ENCODE data around the gene GMPR2. TPM values are rescaled to one million over a fixed set of nuclear protein-coding genes. Genes with fewer than 3 reads are reported as not detected.

Gene GMPR2
- polyA plus RNA-seq, 1 experiment, result 116 TPM

GRCh38 chr14:24189460-24189859 lies 43.3 kb upstream of the GMPR2 start:
- POLR2A ChIA-PET, result no interaction called here

GRCh38 chr14:24190416-24190815 lies 42.3 kb upstream of the GMPR2 start:
- ChIA-PET POLR2A (no interaction called here), CTCF (no interaction called here)
- Histone ChIP-seq H3K36me3 (ENCODE audit: control insufficient read depth, insufficient read depth, low read length) (peaks cover 21% of the 10 kb centered on the region), H3K27me3 (ENCODE audit: control insufficient read depth, insufficient read depth, low read length) (no peaks in the 10 kb centered on the region), H3K4me3 (ENCODE audit: low read depth, low read length) (no peak overlapping the region)
- no peak for DNase-seq (ENCODE audit: low read depth)
- TF ChIP-seq CTCF (IDR thresholded peaks at IDR 0.05; ENCODE audit: insufficient read depth, low read depth, low read length), result no peak

More at GRCh38 chr14:24189460-24189859, 43.3 kb upstream of the GMPR2 start:
- Histone ChIP-seq H3K27me3 (ENCODE audit: control insufficient read depth, insufficient read depth, low read length) (no peaks in the 10 kb centered on the region), H3K4me3 (ENCODE audit: low read depth, low read length) (no peak overlapping the region), H3K36me3 (ENCODE audit: control insufficient read depth, insufficient read depth, low read length) (peaks cover 26% of the 10 kb centered on the region)
- TF ChIP-seq CTCF (IDR thresholded peaks at IDR 0.05; ENCODE audit: insufficient read depth, low read depth, low read length), result no peak
- CTCF ChIA-PET, result interaction anchor here (0.7 to 2.7 kb wide), 3 partner anchors 28 to 144 kb away, joined by 3 to 18 read pairs (median 5); partner anchors contain the start of gene IRF9
- DNase-seq (ENCODE audit: low read depth), result no peak

GRCh38 chr14:24192933-24193332 lies 39.8 kb upstream of the GMPR2 start:
- ChIA-PET CTCF (no interaction called here), POLR2A (no interaction called here)
- Histone ChIP-seq H3K4me3 (ENCODE audit: low read depth, low read length) (no peak overlapping the region), H3K36me3 (ENCODE audit: control insufficient read depth, insufficient read depth, low read length) (peaks cover 7% of the 10 kb centered on the region), H3K27me3 (ENCODE audit: control insufficient read depth, insufficient read depth, low read length) (no peaks in the 10 kb centered on the region)
- no peak for DNase-seq (ENCODE audit: low read depth)
- TF ChIP-seq CTCF (IDR thresholded peaks at IDR 0.05; ENCODE audit: insufficient read depth, low read depth, low read length), result no peak

- Histone ChIP-seq H3K4me3 (ENCODE audit: low read depth, low read length) (peak overlapping the region; percentile 87), H3K36me3 (ENCODE audit: control insufficient read depth, insufficient read depth, low read length) (peaks cover 7% of the 10 kb centered on the region), H3K27me3 (ENCODE audit: control insufficient read depth, insufficient read depth, low read length) (no peaks in the 10 kb centered on the region)
- TF ChIP-seq CTCF (IDR thresholded peaks at IDR 0.05; ENCODE audit: insufficient read depth, low read depth, low read length), result no peak
- ChIA-PET CTCF (no interaction called here), POLR2A (no interaction called here)
- DNase-seq (ENCODE audit: low read depth), result no peak
Measured at GRCh38 chr14:24194186-24194872, 38.4 kb upstream of the GMPR2 start.

GRCh38 chr14:24194873-24195185 lies 37.9 kb upstream of the GMPR2 start:
- TF ChIP-seq CTCF (IDR thresholded peaks at IDR 0.05; ENCODE audit: insufficient read depth, low read depth, low read length), result no peak
- Histone ChIP-seq H3K36me3 (ENCODE audit: control insufficient read depth, insufficient read depth, low read length) (peaks cover 7% of the 10 kb centered on the region), H3K27me3 (ENCODE audit: control insufficient read depth, insufficient read depth, low read length) (no peaks in the 10 kb centered on the region), H3K4me3 (ENCODE audit: low read depth, low read length) (peak overlapping the region; percentile 87)
- ChIA-PET CTCF (no interaction called here), POLR2A (no interaction called here)
- no peak for DNase-seq (ENCODE audit: low read depth)

Measured in BJ (cell line).